HCT116 (cell line): ENCODE measurements around the gene RNF186.

Source experiments
- EZH2 ChIP-seq: fragments of 200-600 bp; sonication (generic); IDR thresholded peaks from 2 replicates; pipeline ENCODE4 v1.6.1; 2017; ENCODE audit warnings: antibody characterized with exemption, mixed run types
- POLR2A ChIP-seq: IDR thresholded peaks from 2 replicates; pipeline ENCODE4 v1.7.0; 2011; ENCODE audit warnings: borderline replicate concordance; ENCODE audit not compliant: insufficient read depth, insufficient read length; ENCODE audit errors: extremely low read depth
- POLR2AphosphoS5 ChIP-seq: IDR thresholded peaks from 2 replicates; pipeline ENCODE4 v1.6.1; 2011; ENCODE audit warnings: mild to moderate bottlenecking, low read depth, low read length, moderate library complexity
- SIN3A ChIP-seq: IDR thresholded peaks from 2 replicates; pipeline ENCODE4 v1.6.1; 2012; ENCODE audit warnings: low read depth
- ZNF274 ChIP-seq: fragments of 200-500 bp; sonication (Bioruptor generic); IDR thresholded peaks from 2 replicates; pipeline ENCODE4 v1.6.1; 2014; ENCODE audit warnings: mild to moderate bottlenecking, low read depth, low read length, inconsistent platforms
- TF ChIP-seq, protein P1 (sequence below), 3 experiments: fragments of 200-600 bp in 1 of 3; sonication (generic) in 1 of 3; IDR thresholded peaks in 2 of 3; conservative IDR thresholded peaks in 1 of 3; 2 replicates each; pipeline ENCODE4 v1.5.1; 2012 to 2017; ENCODE audit warnings: low read depth in 2 of 3, low read length in 2 of 3, antibody characterized with exemption in 1 of 3, borderline replicate concordance in 1 of 3, control low read depth in 1 of 3, mild to moderate bottlenecking in 1 of 3, mixed read lengths in 1 of 3, mixed run types in 1 of 3, moderate library complexity in 1 of 3; ENCODE audit not compliant: insufficient read depth in 1 of 3
- TF ChIP-seq, protein P2 (sequence below): IDR thresholded peaks from 2 replicates; pipeline ENCODE4 v1.6.1; 2012; ENCODE audit warnings: low read depth

- no peak for TF ChIP-seq SIN3A
- TF ChIP-seq, protein P1, sequence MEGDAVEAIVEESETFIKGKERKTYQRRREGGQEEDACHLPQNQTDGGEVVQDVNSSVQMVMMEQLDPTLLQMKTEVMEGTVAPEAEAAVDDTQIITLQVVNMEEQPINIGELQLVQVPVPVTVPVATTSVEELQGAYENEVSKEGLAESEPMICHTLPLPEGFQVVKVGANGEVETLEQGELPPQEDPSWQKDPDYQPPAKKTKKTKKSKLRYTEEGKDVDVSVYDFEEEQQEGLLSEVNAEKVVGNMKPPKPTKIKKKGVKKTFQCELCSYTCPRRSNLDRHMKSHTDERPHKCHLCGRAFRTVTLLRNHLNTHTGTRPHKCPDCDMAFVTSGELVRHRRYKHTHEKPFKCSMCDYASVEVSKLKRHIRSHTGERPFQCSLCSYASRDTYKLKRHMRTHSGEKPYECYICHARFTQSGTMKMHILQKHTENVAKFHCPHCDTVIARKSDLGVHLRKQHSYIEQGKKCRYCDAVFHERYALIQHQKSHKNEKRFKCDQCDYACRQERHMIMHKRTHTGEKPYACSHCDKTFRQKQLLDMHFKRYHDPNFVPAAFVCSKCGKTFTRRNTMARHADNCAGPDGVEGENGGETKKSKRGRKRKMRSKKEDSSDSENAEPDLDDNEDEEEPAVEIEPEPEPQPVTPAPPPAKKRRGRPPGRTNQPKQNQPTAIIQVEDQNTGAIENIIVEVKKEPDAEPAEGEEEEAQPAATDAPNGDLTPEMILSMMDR (IDR thresholded peaks at IDR 0.05 in 2 of 3, conservative IDR thresholded peaks at IDR 0.05 in 1 of 3; ENCODE audit: borderline replicate concordance in 1 of 3, insufficient read depth in 1 of 3, low read depth in 2 of 3, low read length in 2 of 3), result no peak
- TF ChIP-seq POLR2A, result no peak
- TF ChIP-seq EZH2, result no peak
- TF ChIP-seq POLR2AphosphoS5, result no peak
- TF ChIP-seq, protein P2, sequence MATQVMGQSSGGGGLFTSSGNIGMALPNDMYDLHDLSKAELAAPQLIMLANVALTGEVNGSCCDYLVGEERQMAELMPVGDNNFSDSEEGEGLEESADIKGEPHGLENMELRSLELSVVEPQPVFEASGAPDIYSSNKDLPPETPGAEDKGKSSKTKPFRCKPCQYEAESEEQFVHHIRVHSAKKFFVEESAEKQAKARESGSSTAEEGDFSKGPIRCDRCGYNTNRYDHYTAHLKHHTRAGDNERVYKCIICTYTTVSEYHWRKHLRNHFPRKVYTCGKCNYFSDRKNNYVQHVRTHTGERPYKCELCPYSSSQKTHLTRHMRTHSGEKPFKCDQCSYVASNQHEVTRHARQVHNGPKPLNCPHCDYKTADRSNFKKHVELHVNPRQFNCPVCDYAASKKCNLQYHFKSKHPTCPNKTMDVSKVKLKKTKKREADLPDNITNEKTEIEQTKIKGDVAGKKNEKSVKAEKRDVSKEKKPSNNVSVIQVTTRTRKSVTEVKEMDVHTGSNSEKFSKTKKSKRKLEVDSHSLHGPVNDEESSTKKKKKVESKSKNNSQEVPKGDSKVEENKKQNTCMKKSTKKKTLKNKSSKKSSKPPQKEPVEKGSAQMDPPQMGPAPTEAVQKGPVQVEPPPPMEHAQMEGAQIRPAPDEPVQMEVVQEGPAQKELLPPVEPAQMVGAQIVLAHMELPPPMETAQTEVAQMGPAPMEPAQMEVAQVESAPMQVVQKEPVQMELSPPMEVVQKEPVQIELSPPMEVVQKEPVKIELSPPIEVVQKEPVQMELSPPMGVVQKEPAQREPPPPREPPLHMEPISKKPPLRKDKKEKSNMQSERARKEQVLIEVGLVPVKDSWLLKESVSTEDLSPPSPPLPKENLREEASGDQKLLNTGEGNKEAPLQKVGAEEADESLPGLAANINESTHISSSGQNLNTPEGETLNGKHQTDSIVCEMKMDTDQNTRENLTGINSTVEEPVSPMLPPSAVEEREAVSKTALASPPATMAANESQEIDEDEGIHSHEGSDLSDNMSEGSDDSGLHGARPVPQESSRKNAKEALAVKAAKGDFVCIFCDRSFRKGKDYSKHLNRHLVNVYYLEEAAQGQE, result no peak
- no peak for TF ChIP-seq ZNF274
These were observed 22.7 kb downstream of the RNF186 start for GRCh38 chr1:19792237-19793002.
